HL-60/S4 treated with retinoic acid at 250 ng/mL for 4 days and 3 days (cell line): ENCODE data around the gene TRABD2A.

Experiments used
- in situ Hi-C: fragments of 300-500 bp; cut with MboI; formaldehyde crosslinking; loops from 2 replicates; pipeline ENCODE4 v1.7.0; 2022; ENCODE audit warnings: low sequenced_read_pairs

Gene TRABD2A

DNA sequence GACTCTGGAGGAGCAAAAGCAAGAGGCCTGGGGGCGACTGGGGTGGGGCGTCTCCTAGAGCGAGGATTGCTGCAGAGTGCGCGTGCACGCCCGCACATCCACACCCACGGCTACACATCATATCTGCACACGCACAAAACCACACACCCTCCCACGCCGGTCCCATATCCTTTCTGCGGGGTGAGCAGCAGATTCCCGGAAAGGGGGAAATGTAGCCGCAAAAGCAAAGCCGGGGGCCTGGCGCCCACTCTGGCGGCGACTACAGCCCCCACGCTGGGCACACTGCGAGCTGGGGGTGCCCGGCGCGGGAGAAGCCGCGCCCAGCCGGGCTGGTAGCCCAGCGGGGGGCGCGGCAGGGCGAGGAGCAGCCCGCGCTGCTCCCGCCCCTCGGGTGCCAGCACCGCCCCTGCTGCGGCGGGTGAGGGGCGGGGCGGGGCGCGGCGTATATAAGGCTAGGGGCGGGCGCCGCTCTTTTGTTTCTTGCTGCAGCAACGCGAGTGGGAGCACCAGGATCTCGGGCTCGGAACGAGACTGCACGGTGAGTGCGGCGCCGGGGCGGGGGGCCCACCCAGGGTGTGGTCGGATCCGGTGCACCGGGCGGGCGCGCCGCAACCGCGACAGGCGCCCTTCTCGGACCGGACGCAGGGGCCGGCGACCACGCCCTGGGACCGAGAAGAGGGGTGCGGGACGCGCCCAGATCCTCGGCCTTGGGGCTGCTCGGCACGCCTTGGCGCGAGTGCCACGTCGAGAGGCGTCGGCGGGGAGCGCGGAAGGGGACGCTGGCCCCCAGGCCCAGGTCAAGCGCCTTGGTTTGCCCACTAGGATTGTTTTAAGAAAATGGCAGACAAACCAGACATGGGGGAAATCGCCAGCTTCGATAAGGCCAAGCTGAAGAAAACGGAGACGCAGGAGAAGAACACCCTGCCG, 24.6 kb upstream of the TRABD2A start, which contains the start of gene TMSB10:
TSS of gene TMSB10 (plus strand) at position 476 of the 927 bp plus-strand sequence.
- in situ Hi-C loops: no loop called here

DNA sequence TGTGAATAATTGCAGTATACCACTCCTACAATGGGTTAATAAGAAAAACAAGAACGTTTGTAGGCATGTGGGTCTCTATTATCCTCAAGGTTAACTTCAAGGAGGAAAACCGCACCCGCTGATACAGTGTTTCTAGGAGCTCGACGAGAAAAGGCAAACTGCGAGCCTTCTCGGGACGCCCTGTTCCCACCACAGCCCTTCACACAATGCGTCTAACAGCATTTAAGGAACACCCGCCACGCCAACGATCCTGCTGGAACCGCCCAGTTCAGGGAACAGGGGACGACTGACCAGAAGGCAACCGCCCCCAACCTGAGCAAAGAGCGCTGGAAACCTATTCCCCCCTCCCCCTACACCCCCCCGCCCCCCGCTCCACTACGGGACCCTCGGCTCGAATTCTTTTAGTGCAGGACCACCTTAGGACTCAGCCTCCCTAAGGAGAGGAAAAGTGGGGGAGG, 23.9 kb upstream of the TRABD2A start:
- in situ Hi-C loops: no loop called here

- in situ Hi-C loops: no loop called here
These were observed 23.3 kb upstream of the TRABD2A start for GRCh38 chr2:84904151-84904550.

GRCh38 chr2:84902526-84902925, 21.6 kb upstream of the TRABD2A start:
- in situ Hi-C loops: no loop called here

DNA sequence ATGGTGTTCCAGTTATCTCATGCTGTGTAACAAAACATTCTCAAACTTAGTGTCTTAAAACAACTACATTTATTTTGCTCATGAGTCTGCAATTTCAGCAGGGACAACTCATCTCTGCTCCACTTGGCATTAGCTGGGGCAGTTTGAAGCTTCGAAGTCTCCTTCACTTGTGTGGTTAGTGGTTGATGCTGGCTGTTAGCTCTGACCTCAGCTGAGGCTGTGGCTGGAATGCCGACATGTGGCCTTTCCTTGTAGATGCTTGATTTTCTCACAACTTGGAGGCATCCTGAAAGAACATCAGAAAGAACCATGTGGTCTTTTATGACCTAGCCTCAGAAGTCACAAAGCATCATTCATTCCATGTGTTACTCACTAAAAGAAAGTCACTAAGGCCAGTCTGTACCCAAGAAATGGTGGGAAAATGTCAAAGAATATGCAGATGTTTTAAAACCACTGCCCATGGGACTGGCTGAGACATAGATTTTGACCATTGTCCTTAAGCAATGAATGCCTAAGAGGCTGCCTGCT, 20.8 kb upstream of the TRABD2A start:
- in situ Hi-C loops: no loop called here

- in situ Hi-C loops: no loop called here
These were observed 20.1 kb upstream of the TRABD2A start for GRCh38 chr2:84900971-84901370.

DNA sequence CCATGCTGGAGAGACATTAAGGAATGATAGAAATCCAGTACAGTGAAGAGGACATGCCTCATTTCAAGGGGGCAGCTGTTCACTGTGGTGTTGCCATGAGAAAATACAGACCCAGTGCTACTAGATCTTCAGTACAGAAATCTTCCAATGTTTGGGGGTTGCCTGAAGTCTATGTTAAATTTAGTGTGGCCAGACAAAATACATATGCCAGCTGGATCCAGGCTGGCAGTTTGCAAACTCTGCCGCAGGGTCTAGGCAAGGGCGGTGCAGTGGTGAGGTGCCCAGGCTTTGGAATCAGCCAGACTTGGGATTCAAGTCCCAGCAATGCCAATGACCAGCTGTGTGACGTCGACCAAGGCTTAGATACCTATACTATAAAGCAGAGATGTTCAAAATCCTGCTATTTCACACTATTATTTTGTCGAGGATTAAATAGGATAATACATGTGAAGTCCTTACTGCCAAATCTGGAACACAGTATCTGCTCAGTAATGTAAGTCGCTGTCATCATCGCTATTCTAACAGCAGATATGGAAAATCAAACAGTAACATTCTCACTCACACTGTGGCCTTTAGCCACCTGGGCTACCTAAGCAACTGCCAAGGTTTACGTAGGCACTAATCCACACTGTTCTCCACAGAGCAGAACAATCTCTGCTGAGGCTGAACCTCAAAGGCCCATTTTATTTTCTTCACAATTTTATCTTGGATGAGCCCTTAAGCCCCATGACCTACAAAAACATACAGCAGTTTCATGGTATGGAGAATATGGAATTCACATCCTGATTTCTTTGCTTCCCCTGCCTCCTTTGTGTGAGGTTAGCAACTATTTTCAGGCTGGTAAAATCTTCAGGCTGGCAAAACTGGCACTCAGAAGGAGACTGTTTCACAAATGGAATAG, 18.7 kb upstream of the TRABD2A start:
- in situ Hi-C loops: no loop called here

- in situ Hi-C loops: no loop called here
These were observed 16.9 kb upstream of the TRABD2A start for GRCh38 chr2:84897773-84898172.

DNA sequence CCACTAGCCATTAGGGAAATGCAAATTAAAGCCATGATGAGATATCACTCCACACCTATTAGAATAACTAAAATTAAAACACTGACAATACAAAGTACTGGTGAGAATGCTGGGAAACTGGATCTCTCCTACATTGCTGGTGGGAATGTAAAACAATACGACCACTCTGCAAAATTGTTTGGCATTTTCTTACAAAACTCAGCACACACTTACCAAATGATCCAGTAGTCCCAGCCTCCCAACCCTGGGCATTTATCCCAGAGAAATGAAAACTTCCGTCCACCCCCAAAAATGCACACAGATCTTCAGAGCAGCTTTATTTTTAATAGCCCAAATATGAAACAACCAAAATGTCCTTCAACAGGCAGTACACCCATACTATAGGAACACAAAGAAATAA, 15.7 kb upstream of the TRABD2A start:
- in situ Hi-C loops: no loop called here

- in situ Hi-C loops: no loop called here
These were observed 14.1 kb upstream of the TRABD2A start for GRCh38 chr2:84894758-84895520.

DNA sequence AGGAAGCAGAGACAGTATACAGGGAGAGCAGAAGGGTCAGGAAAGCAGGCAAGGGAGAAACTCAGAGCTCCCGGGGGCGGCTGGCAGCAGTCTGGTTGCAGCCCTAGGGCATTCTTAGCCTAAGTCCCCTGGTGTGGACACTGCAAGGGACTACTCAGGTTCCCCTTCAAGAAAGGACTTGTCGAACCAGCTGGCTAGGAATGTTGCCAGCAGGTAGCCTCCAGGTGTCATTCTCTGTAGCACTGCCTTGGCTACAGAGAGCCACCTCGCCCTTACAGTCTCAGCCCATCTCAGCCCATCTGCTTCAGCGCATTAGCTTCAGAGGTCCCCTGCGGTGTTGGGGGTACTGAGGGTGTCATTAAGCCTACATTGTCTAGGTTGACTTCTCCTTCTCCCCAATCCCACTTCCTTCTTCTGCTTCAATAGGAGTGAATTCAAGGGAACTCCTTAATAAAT, 13.3 kb upstream of the TRABD2A start:
- in situ Hi-C loops: no loop called here

- in situ Hi-C loops: no loop called here
These were observed 10.6 kb upstream of the TRABD2A start for GRCh38 chr2:84891355-84892010.

GRCh38 chr2:84889332-84889731, 8.4 kb upstream of the TRABD2A start:
- in situ Hi-C loops: no loop called here

GRCh38 chr2:84888401-84889276, 7.8 kb upstream of the TRABD2A start:
- in situ Hi-C loops: no loop called here

GRCh38 chr2:84886791-84887190, 5.9 kb upstream of the TRABD2A start:
- in situ Hi-C loops: no loop called here

GRCh38 chr2:84885111-84885510, 4.2 kb upstream of the TRABD2A start:
- in situ Hi-C loops: no loop called here

GRCh38 chr2:84884449-84884848, 3.6 kb upstream of the TRABD2A start:
- in situ Hi-C loops: no loop called here

- in situ Hi-C loops: no loop called here
These were observed 2.1 kb upstream of the TRABD2A start for GRCh38 chr2:84882775-84883550.
